AG10803 (cell line): ENCODE measurements around the gene NPBWR2.

Experiments
- DNase-seq: peaks from one replicate; pipeline ENCODE4 v3.0.0; 2010; ENCODE audit warnings: low read depth
- H3K4me3 ChIP-seq: 2 replicates; pipeline ENCODE4 v1.5.1; 2011; ENCODE audit warnings: mild to moderate bottlenecking, low read length, control low read depth
- TF ChIP-seq, protein P1 (sequence below): conservative IDR thresholded peaks from 2 replicates; pipeline ENCODE4 v1.5.1; 2011; ENCODE audit warnings: mild to moderate bottlenecking, low read length, control low read depth, inconsistent platforms

NPBWR2 gene

DNA sequence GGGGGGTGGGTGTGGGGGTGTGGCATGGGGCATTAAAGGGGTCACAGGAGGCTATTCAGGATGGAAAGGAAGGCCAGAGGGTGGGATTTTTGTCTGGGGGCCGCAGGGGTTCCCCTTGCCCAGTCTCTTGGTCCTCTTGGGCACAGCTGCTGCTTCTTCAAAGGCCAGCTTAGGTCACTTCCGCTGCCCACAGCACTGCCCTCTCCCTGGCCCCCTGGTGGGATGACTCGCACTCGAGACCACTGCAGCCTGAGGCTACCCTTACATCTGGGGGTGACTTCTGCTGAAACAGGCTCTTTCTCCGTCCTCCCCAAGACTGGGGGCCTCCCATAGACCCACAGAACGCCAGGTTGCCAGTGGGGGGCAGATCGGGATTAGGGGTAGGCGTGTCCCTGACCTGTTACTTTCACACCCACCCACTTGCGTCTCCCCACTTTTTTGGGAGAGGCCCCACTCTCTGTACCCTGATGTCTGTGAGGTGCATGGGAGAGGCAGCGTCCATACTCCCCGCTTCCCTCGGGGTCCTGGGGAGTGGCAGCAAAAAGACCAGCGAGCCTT lies 24.5 kb downstream of the NPBWR2 start:
- H3K4me3 ChIP-seq: no peak overlapping the region; the same call in 1 of the 2 replicates
- TF ChIP-seq, protein P1, sequence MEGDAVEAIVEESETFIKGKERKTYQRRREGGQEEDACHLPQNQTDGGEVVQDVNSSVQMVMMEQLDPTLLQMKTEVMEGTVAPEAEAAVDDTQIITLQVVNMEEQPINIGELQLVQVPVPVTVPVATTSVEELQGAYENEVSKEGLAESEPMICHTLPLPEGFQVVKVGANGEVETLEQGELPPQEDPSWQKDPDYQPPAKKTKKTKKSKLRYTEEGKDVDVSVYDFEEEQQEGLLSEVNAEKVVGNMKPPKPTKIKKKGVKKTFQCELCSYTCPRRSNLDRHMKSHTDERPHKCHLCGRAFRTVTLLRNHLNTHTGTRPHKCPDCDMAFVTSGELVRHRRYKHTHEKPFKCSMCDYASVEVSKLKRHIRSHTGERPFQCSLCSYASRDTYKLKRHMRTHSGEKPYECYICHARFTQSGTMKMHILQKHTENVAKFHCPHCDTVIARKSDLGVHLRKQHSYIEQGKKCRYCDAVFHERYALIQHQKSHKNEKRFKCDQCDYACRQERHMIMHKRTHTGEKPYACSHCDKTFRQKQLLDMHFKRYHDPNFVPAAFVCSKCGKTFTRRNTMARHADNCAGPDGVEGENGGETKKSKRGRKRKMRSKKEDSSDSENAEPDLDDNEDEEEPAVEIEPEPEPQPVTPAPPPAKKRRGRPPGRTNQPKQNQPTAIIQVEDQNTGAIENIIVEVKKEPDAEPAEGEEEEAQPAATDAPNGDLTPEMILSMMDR: no peak
- DNase-seq: no peak

DNA sequence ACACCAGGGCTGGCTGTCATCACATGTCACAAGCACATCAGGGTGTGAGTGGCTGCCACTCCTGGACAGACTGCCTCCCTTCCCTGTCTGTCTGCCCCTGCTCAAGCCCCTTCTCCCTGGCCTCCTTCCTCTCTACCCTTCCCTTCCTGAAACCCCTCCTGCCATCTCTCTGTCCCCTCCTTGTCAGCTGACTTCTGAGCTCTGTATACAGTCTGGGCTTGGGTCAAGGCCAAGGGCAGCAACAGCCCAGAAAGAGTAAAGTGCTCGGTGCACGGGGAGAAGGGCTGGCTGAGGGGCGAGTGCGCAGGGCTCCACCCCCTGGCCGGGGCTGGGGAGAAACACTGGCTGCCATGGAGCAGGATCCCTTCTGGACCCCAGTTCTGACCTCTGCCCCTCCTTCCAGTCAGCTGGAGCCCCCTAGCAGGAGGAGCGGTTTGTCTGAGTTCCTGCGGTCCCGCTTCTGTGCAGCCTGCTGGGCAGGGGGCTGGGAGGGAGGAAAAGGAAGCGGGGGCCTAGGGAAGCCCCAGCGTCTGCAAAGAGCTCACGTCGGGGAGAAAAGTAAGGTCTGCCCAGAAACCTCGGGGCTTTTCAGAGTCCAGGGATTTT lies 25.1 kb downstream of the NPBWR2 start:
- TF ChIP-seq, protein P1: no peak
- no peak overlapping the region for H3K4me3 ChIP-seq
- no peak for DNase-seq

DNA sequence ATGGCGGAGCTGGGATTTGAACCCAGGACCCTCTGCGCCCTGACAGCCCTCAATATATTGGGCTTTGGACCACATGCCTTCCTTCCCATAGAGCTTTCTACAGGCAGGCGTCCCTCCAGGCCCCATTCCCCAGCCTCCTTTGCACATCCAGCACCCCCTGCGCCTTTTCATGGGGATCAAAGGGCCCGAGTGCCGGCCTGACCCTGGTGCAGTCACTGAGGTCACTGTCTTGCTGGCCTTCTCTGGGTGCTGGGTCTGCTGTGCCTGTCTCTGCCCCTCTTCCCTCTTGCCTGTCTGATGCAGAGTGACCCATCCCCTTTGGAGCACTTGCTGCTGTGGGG lies 25.8 kb downstream of the NPBWR2 start:
- TF ChIP-seq, protein P1: no peak
- no peak for DNase-seq
- no peak overlapping the region for H3K4me3 ChIP-seq

DNA sequence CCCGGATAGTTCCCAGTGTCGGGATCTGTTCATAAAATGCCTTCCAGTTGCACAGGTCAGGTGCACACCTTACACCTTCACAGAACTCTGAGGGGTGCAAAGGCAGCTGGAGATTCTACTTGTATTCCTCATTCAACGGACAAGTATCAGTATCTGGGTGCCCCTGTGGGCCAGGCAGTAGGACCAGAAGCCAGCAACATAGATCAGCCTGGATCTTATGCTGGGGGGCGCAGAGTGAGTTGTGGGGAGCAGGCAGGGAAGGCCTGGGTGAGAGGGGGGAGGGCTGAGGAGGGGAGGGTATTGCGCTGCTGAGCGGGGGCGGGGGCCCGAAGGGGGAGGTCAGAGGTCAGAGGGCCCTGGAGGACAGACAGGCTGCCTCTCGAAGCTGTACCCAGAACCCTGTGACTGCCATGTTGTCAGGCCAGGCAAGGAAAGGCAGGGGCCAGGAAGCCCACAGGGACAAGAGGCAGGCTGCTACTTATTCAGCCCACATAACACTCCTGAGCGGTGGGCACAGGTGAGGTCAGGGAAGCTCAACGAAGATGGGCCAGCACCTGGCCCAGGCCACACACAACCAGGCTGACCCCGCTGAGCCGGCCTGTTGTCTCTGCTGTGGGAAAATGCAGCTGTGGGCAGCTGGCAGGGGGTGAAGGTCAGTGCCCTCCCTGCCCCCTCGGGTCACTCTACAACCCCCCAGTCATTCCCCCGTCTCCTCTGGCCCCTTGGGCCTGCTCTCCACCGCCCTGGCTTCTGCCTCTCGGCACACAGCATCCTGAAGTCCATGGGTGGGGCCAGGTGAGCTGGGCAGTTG lies 26.3 kb downstream of the NPBWR2 start:
- H3K4me3 ChIP-seq: peak overlapping the region; percentile 60; the same call in 1 of the 2 replicates
- DNase-seq: no peak
- TF ChIP-seq, protein P1: no peak

DNA sequence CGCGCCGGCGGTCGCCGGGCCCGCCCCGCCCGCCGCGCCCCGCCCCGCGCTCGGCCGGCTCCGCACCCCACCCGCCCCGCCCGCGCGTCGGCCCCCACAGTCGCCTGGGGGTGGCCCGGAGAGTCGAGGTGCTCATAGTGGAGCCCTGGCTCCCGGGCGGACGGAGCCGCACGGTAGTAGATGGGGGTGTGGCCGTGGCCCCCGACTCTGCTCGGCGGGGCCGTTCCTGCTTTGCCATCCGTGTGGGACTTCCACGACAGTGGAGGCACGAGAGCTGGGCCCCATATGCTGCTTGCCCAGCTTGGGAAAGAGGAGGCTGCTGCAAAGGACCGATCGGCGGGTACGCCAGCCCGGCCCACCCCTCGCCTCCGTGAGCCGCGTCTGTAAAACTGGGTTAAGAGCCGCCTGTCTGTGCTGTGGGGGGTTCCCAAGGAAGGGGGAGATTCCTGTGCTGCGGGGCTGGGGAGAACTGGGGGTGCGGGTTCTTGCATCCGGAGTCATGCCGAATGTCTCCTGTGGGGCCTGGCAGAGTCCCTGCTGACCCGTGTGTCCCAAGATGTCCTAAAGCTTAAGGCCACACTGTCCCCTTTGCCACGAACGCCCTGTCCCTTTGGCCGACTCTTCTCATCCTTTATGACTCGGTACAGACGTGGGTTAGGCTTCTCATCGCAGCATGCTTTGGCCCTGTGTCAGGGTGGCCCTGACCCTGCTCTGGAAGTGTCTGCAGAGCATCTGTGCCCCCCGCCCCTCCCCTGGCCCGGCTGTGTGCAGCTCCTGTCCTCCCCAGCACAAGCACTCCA lies 27.2 kb downstream of the NPBWR2 start, which contains the start of gene OPRL1:
OPRL1 (plus strand) TSS at position 70 of the 800 bp plus-strand sequence. CDS start 12,639 bp downstream, outside the sequence.
- TF ChIP-seq, protein P1: no peak
- no peak for DNase-seq
- peak within 1 kb of the TSS; percentile 71 for H3K4me3 ChIP-seq

DNA sequence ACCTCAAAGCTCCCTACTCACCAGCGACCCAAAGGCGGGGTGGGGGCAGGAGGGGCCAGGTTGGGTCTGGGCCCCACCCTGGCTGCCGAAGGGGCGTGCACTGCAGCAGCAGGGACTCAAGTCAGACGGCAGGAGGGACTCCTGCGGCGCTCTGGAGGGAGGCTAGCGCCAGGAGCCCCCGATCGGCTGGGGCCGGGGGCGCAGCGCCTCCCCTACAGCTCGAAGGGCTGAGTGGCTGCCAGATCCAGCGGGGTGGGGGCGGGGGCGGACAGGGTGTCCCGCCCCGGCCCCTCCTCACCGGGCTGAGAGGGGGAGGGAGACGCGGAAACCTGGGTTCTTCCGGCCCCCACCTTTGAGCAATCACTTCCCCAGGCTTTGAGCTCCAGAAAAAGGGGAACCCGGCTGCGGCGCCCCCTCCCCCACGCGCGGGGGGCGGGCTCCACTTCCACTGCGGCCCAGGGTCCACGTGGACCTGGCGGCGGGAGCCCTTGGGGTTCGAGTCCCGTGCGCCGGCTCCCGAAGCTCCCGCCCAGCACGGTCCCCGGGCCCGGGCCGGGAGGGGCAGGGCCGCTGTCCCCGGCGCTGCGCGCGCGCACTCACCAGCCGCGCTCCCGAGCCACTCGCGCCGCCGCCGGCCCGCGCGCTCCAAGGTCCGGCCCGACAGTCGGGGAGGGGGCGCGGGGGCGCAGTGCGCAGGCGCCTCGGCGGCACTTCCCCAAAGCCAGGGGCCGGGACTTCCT lies 27.9 kb downstream of the NPBWR2 start, which contains the start of gene RGS19:
RGS19 (minus strand) TSS at position 246 of the 740 bp plus-strand sequence. CDS start 2,632 bp downstream, outside the sequence.
- peak within 1 kb of the TSS; percentile 71 for H3K4me3 ChIP-seq
- peak; percentile 64 for DNase-seq
- TF ChIP-seq, protein P1: no peak
